GM23248 (cell line): Measurements from ENCODE around the gene C10orf62. TPM values are rescaled to one million over a fixed set of nuclear protein-coding genes. Genes with fewer than 3 reads are reported as not detected.
"Not testable (repeated sequence)": the region's sequence is repeated elsewhere in the genome, so short reads cannot be mapped to it uniquely, and the experiment has no call there.

Source experiments
- DNase-seq: peaks from one replicate; pipeline ENCODE4 v3.0.0-alpha.2; 2015
- H2AFZ ChIP-seq: fragments of 200-600 bp; sonication (generic); 2 replicates; pipeline ENCODE4 v1.6.1; 2016; ENCODE audit warnings: antibody characterized with exemption
- H3F3A ChIP-seq: fragments of 200-600 bp; sonication (generic); 2 replicates; pipeline ENCODE4 v1.6.1; 2016; ENCODE audit warnings: mild to moderate bottlenecking, antibody characterized with exemption, mixed run types; ENCODE audit not compliant: insufficient read depth
- H3K27ac ChIP-seq: fragments of 200-600 bp; sonication (generic); 2 replicates; pipeline ENCODE4 v1.5.1; 2016; ENCODE audit warnings: mild to moderate bottlenecking
- H3K27me3 ChIP-seq: fragments of 200-600 bp; sonication (generic); replicated peaks from 2 replicates; pipeline ENCODE4 v1.6.1; 2016; ENCODE audit warnings: mild to moderate bottlenecking; ENCODE audit not compliant: insufficient read depth
- H3K36me3 ChIP-seq: fragments of 200-600 bp; sonication (generic); 2 replicates; pipeline ENCODE4 v1.6.1; 2016; ENCODE audit warnings: low read depth, mild to moderate bottlenecking
- H3K4me1 ChIP-seq: fragments of 200-600 bp; sonication (generic); 2 replicates; pipeline ENCODE4 v1.6.1; 2016; ENCODE audit warnings: mild to moderate bottlenecking; ENCODE audit not compliant: insufficient read depth
- H3K4me2 ChIP-seq: fragments of 200-600 bp; sonication (generic); one replicate; pipeline ENCODE4 v1.6.1; 2016; ENCODE audit warnings: mild to moderate bottlenecking; ENCODE audit not compliant: unreplicated experiment
- H3K4me3 ChIP-seq: fragments of 200-600 bp; sonication (generic); 2 replicates; pipeline ENCODE4 v1.5.1; 2016; ENCODE audit warnings: mild to moderate bottlenecking
- H3K79me2 ChIP-seq: fragments of 200-600 bp; sonication (generic); 2 replicates; pipeline ENCODE4 v1.6.1; 2016; ENCODE audit warnings: mild to moderate bottlenecking; ENCODE audit not compliant: insufficient read depth
- H3K9ac ChIP-seq: fragments of 200-600 bp; sonication (generic); 2 replicates; pipeline ENCODE4 v1.6.1; 2016; ENCODE audit warnings: mild to moderate bottlenecking
- H3K9me2 ChIP-seq: fragments of 200-600 bp; sonication (generic); 2 replicates; pipeline ENCODE4 v1.6.1; 2016; ENCODE audit warnings: mixed run types, mild to moderate bottlenecking, moderate library complexity; ENCODE audit not compliant: insufficient read depth
- H3K9me3 ChIP-seq: fragments of 200-600 bp; sonication (generic); one replicate; pipeline ENCODE4 v1.6.1; 2017; ENCODE audit warnings: low read depth
- H4K20me1 ChIP-seq: fragments of 200-600 bp; sonication (generic); 2 replicates; pipeline ENCODE4 v1.6.0; 2016; ENCODE audit not compliant: insufficient read depth
- EZH2 ChIP-seq: fragments of 200-600 bp; sonication (generic); IDR thresholded peaks from 2 replicates; pipeline ENCODE4 v1.6.1; 2018; ENCODE audit warnings: antibody characterized with exemption, mild to moderate bottlenecking; ENCODE audit not compliant: insufficient read depth, poor library complexity, severe bottlenecking
- EZH2phosphoT487 ChIP-seq: fragments of 200-600 bp; sonication (generic); IDR thresholded peaks from 2 replicates; pipeline ENCODE4 v1.6.1; 2018; ENCODE audit warnings: antibody characterized with exemption, moderate library complexity, mild to moderate bottlenecking, low read depth; ENCODE audit not compliant: insufficient read depth
- WGBS, 2 experiments: methylation state at CpG; one replicate each; pipeline ENCODE4 v1.1.6; 2015 to 2017; ENCODE audit warnings: low lambda C conversion rate in 2 of 2, low coverage in 1 of 2; ENCODE audit errors: missing lambda C conversion rate in 2 of 2; 5-methylcytosine and 5-hydroxymethylcytosine counted together
- in situ Hi-C: fragments of 300-500 bp; cut with MboI; formaldehyde crosslinking; loops from 2 replicates; pipeline ENCODE4 v1.15.0; 2020
- polyA plus RNA-seq: library from polyadenylated mRNA; unstranded; fragments of >200 nt; fragmentation: Nextera tagmentation; extraction: Ambion mirVana; gene quantifications from 2 replicates; pipeline ENCODE4 v1.2.1, GENCODE V29; 2016
- total RNA-seq: library from RNA; depleted of rRNA; stranded (reverse); fragments of >200 nt; shearing (Covaris generic); gene quantifications from 2 replicates; pipeline ENCODE4 v1.2.3, GENCODE V29; 2014

Gene C10orf62
- total and polyA plus RNA-seq, 2 experiments from 2014 or later = not detected

GRCh38 chr10:97560731-97561381 lies 28.7 kb upstream of the C10orf62 start:
- Histone ChIP-seq H3K4me3 (peak overlapping the region; percentile 60), H3K4me2 (peak overlapping the region; percentile 57), H2AFZ (peak overlapping the region; percentile 66), H3K27ac (peak overlapping the region; percentile 63), H3K9ac (peak overlapping the region; percentile 79), H3K79me2 (peaks cover 89% of the 10 kb centered on the region)
- H3K9me3 ChIP-seq, in situ Hi-C loops, H3K4me1 ChIP-seq, H3K36me3 ChIP-seq, H3K9me2 ChIP-seq, H3F3A ChIP-seq, H4K20me1 ChIP-seq, H3K27me3 ChIP-seq: not testable (repeated sequence)
- DNase-seq = peak; percentile 67
- WGBS, 2 experiments = 51 to 62% methylated on average over 17 of the region's 17 CpGs

- H3K4me3 ChIP-seq = peak overlapping the region; percentile 60; the same call in 1 of the 2 replicates
- H3K9me2 ChIP-seq, H3K27me3 ChIP-seq, H4K20me1 ChIP-seq, H3F3A ChIP-seq, H3K9me3 ChIP-seq, DNase-seq, H3K4me1 ChIP-seq, H3K36me3 ChIP-seq, in situ Hi-C loops: not testable (repeated sequence)
- H3K27ac ChIP-seq = peak overlapping the region; percentile 63
- H3K4me2 ChIP-seq = peak overlapping the region; percentile 57
- H3K79me2 ChIP-seq = peaks cover 89% of the 10 kb centered on the region
- 83 to 88% methylated on average over 12 of the region's 12 CpGs for WGBS, 2 experiments
- peak overlapping the region; percentile 66 for H2AFZ ChIP-seq
- H3K9ac ChIP-seq = peak overlapping the region; percentile 79
Measured at GRCh38 chr10:97561386-97562077, 28.0 kb upstream of the C10orf62 start.

DNA sequence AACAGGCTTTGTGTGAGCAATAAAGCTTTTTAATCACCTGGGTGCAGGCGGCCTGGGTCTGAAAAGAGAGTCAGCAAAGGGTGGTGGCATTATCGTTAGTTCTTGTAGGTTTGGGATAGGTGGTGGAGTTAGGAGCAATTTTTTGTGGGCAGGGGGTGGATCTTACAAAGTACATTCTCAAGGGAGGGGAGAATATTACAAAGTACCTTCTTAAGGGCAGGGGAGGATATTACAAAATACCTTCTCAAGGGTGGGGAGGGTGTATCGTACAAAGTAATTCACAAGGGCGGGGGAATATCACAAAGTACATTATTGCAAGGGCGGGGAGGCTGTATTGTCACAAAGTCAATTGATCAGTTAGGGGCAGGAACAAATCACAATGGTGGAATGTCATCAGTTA lies 27.2 kb upstream of the C10orf62 start:
- H2AFZ ChIP-seq, H4K20me1 ChIP-seq, H3K4me1 ChIP-seq, H3K27ac ChIP-seq, H3K4me2 ChIP-seq, H3K9ac ChIP-seq, H3K27me3 ChIP-seq, H3K36me3 ChIP-seq, H3K4me3 ChIP-seq, H3F3A ChIP-seq, DNase-seq, in situ Hi-C loops, H3K9me3 ChIP-seq, H3K9me2 ChIP-seq: not testable (repeated sequence)
- peaks cover 84% of the 10 kb centered on the region for H3K79me2 ChIP-seq
- 94 to 98% methylated on average over 5 of the region's 5 CpGs for WGBS, 2 experiments

DNA sequence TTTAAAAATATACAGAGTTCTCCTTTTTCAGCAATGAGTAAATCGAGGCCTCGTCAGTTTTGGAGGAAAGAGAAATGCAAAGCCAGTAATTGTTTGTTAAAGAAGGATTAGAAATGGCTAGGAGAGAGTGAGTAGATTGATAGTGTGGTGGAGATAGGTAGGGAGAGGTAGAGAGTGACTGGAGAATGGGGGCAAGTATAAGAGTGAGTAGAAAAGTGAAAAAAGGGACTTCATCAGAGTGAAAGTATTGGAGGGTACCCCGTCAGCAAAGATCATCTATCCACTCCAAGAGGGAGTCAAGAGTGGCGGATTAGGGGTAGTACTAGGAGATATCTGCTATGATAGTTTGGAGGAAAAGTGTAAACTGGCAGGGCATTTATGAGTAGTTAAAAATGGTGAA lies 26.2 kb upstream of the C10orf62 start:
- H3K4me2 ChIP-seq = no peak overlapping the region
- TF ChIP-seq EZH2 = no peak
- no peak for TF ChIP-seq EZH2phosphoT487
- in situ Hi-C loops = no loop called here
- no peaks in the 10 kb centered on the region for H3F3A ChIP-seq
- no peaks in the 10 kb centered on the region for H3K36me3 ChIP-seq
- H2AFZ ChIP-seq = no peak overlapping the region
- H3K9ac ChIP-seq = no peak overlapping the region
- no peaks in the 10 kb centered on the region for H3K9me2 ChIP-seq
- H3K27me3 ChIP-seq = no peaks in the 10 kb centered on the region
- peaks cover 74% of the 10 kb centered on the region for H3K79me2 ChIP-seq
- 98% methylated on average over 4 of the region's 4 CpGs for WGBS, 2 experiments
- H3K4me3 ChIP-seq = no peak overlapping the region
- H3K4me1 ChIP-seq = no peaks in the 10 kb centered on the region
- DNase-seq = no peak
- no peaks in the 10 kb centered on the region for H4K20me1 ChIP-seq
- H3K9me3 ChIP-seq = no peaks in the 10 kb centered on the region
- H3K27ac ChIP-seq = no peak overlapping the region

- no peak overlapping the region for H3K9ac ChIP-seq
- peaks cover 59% of the 10 kb centered on the region for H3K79me2 ChIP-seq
- no peaks in the 10 kb centered on the region for H3K9me2 ChIP-seq
- TF ChIP-seq EZH2 (no peak), EZH2phosphoT487 (no peak)
- in situ Hi-C loops = no loop called here
- H3K36me3 ChIP-seq = no peaks in the 10 kb centered on the region; the same call in 1 of the 2 replicates
- no peak for DNase-seq
- no peaks in the 10 kb centered on the region for H3F3A ChIP-seq
- no peaks in the 10 kb centered on the region for H3K27me3 ChIP-seq
- H3K4me3 ChIP-seq = no peak overlapping the region
- no peak overlapping the region for H2AFZ ChIP-seq
- H3K4me2 ChIP-seq = no peak overlapping the region
- 95 to 97% methylated on average over 4 of the region's 4 CpGs for WGBS, 2 experiments
- no peaks in the 10 kb centered on the region for H3K9me3 ChIP-seq
- no peak overlapping the region for H3K27ac ChIP-seq
- no peaks in the 10 kb centered on the region for H3K4me1 ChIP-seq
- H4K20me1 ChIP-seq = no peaks in the 10 kb centered on the region
Measured at GRCh38 chr10:97564776-97565175, 24.7 kb upstream of the C10orf62 start.
